Heart left ventricle (tissue), 13 donors: ENCODE data around the gene CD300LF.

Experiments
- POLR2A ChIP-seq, 2 donors: fragments of 450-650 bp; IDR thresholded peaks; one replicate each; pipeline ENCODE4 v1.6.1; 2017; ENCODE audit warnings: antibody characterized with exemption in 2 of 2, mild to moderate bottlenecking in 2 of 2, moderate library complexity in 2 of 2
- TF ChIP-seq, protein P1 (sequence below), 12 donors: fragments of 200-600 bp; sonication (generic) in 4 of 12; IDR thresholded peaks; one replicate each; pipeline versions ENCODE4 v1.5.0 to v1.8.0; 2018 to 2022; ENCODE audit warnings: antibody characterized with exemption in 12 of 12, mild to moderate bottlenecking in 5 of 12
- donor health status: ischemic (EF 13 %, LVEDD 7.1; RV severe dilation, severe dysfunction).
- donor health status: DM: no; HTN: yes; CAD: no.
- donor health status: DM: no; HTN: no; CAD: no.
- donor health status: ischemic (EF 25% LVEDD 6.9; RV normal size, moderate dysfunction).
- donor health status: ischemic (EF 25% LVEDD 5.7; RV mildly dilated, moderate dysfunction).
- donor health status: ischemic (EF 35%, LVEDD 5.7; RV mildly dilated, moderate dysfunction).
- donor health status: nonischemic (EF 11% LVEDD 7.7; RV severe dilation, severe dysfunction).
- donor health status: DM: yes; HTN: yes; CAD: no.
- donor health status: PGD.
- donor health status: ischemic (EF 29% LVEDD 5.4; RV normal size, mild dysfunction).
- donor health status: nonischemic (EF 23%, LVEDD 6.1; RV moderate dilation, normal function).

DNA sequence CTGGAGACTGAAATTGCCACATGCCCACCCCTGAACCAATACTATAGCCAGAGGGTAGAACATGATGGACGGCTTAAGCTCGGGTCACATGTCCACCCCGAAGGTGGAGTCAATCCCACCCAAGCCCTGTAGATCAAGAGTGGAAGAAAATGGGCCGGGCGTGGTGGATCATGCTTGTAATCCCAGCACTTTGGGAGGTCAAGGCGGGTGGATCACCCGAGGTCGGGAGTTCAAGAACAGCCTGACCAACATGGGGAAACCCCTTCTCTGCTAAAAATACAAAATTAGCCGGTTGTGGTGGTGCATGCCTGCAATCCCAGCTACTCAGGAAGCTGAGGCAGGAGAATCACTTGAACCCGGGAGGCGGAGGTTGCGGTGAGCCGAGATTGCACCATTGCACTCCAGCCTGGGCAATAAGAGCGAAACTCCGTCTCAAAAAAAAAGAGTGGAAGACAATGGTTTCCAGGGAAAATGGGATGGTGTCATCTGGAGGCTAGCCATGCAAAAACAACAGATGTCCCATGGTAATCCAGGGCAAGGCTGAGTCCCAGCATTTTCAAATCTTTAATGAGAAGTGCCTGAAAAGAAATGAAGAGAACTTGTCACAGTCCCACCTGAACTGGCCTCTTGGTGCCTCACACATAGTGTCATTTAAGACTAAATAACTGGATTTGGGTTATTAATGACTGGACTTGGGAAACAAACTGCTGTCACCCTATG, 30.1 kb downstream of the CD300LF start:
- TF ChIP-seq, protein P1, sequence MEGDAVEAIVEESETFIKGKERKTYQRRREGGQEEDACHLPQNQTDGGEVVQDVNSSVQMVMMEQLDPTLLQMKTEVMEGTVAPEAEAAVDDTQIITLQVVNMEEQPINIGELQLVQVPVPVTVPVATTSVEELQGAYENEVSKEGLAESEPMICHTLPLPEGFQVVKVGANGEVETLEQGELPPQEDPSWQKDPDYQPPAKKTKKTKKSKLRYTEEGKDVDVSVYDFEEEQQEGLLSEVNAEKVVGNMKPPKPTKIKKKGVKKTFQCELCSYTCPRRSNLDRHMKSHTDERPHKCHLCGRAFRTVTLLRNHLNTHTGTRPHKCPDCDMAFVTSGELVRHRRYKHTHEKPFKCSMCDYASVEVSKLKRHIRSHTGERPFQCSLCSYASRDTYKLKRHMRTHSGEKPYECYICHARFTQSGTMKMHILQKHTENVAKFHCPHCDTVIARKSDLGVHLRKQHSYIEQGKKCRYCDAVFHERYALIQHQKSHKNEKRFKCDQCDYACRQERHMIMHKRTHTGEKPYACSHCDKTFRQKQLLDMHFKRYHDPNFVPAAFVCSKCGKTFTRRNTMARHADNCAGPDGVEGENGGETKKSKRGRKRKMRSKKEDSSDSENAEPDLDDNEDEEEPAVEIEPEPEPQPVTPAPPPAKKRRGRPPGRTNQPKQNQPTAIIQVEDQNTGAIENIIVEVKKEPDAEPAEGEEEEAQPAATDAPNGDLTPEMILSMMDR (IDR thresholded peaks at IDR 0.05) = no peak
- TF ChIP-seq POLR2A (IDR thresholded peaks at IDR 0.05) = no peak
